Measurements from ENCODE around the gene TLE4. TPM values are rescaled to one million over a fixed set of nuclear protein-coding genes. Genes with fewer than 3 reads are reported as not detected.

Gene TLE4
- total and polyA plus RNA-seq, 2 of the 4 experiments (the other 2 are of a cell fraction) = 68.0 to 78.1 TPM

- intact Hi-C loops (cut with micrococcal nuclease) (loop anchor here (10.0 kb wide), 1 partner anchor 564 kb away; no protein-coding TSS in a partner anchor), dilution Hi-C loops (cut with HindIII; ENCODE audit: low sequenced_read_pairs, unreplicated experiment) (no loop called here), in situ Hi-C loops (cut with MboI; ENCODE audit: low sequenced_read_pairs) (no loop called here)
- Histone ChIP-seq H3K9me1 (ENCODE audit: insufficient read depth, low read length) (peaks cover 9% of the 10 kb centered on the region; the same call in 1 of the 2 replicates), H2AFZ (replicated peaks; ENCODE audit: low read length, poor library complexity) (no peak overlapping the region), H3K36me3 (ENCODE audit: control insufficient read depth, insufficient read depth, low read length) (no peaks in the 10 kb centered on the region), H4K91ac (ENCODE audit: insufficient read depth, low read depth, low read length) (no peak overlapping the region), H3K27me3 (ENCODE audit: control insufficient read depth, insufficient read depth, low read length) (no peaks in the 10 kb centered on the region), H4K20me1 (ENCODE audit: insufficient read depth, low read length) (peaks cover 13% of the 10 kb centered on the region; the same call in 1 of the 2 replicates), H2AK9ac (replicated peaks; ENCODE audit: low read depth, low read length, poor library complexity) (no peak overlapping the region), H2BK5ac (ENCODE audit: low read depth, low read length, poor library complexity, severe bottlenecking) (no peak overlapping the region), H3K4me1 (ENCODE audit: control insufficient read depth, insufficient read depth, low read length) (peaks cover 4% of the 10 kb centered on the region), H3K9ac (ENCODE audit: low read depth, low read length) (no peak overlapping the region), H3K79me1 (ENCODE audit: low read depth in 1 of 2, low read length in 2 of 2) (peaks cover 35 to 51% of the 10 kb centered on the region in 2 experiments), H2BK20ac (ENCODE audit: low read depth, low read length) (no peak overlapping the region), H2AK5ac (ENCODE audit: low read depth, low read length) (no peak overlapping the region), H3K4ac (ENCODE audit: low read depth, low read length) (no peak overlapping the region), H3K4me2 (ENCODE audit: low read depth, low read length) (no peak overlapping the region), H3K4me3 (ENCODE audit: insufficient read depth, low read depth, low read length) (no peak overlapping the region), H4K8ac (ENCODE audit: low read depth in 2 of 2, low read length in 2 of 2) (no peak overlapping the region), H2BK120ac (ENCODE audit: low read depth, low read length) (no peak overlapping the region), H4K5ac (ENCODE audit: low read depth, low read length) (no peak overlapping the region), H3K14ac (replicated peaks; ENCODE audit: low read depth, low read length) (no peak overlapping the region), H2BK15ac (ENCODE audit: low read depth, low read length) (no peak overlapping the region), H3K27ac (ENCODE audit: insufficient read depth, low read length) (no peak overlapping the region), H3K23ac (ENCODE audit: low read depth, low read length) (no peak overlapping the region), H3K18ac (ENCODE audit: low read depth, low read length) (no peak overlapping the region), H3K56ac (ENCODE audit: extremely low read depth, insufficient read depth, low read length) (no peak overlapping the region), H3K9me3 (ENCODE audit: control insufficient read depth, insufficient read depth, low read length) (no peaks in the 10 kb centered on the region)
- DNase-seq = no peak
- ChIA-PET CTCF (interaction anchor here (1.0 kb wide), 1 partner anchor 15 kb away, joined by 3 read pairs; no protein-coding TSS in a partner anchor), POLR2A (ENCODE audit: unreplicated experiment) (no interaction called here)
- TF ChIP-seq, protein P1, sequence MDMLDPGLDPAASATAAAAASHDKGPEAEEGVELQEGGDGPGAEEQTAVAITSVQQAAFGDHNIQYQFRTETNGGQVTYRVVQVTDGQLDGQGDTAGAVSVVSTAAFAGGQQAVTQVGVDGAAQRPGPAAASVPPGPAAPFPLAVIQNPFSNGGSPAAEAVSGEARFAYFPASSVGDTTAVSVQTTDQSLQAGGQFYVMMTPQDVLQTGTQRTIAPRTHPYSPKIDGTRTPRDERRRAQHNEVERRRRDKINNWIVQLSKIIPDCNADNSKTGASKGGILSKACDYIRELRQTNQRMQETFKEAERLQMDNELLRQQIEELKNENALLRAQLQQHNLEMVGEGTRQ (IDR thresholded peaks at IDR 0.05; ENCODE audit: low read depth, low read length) = no peak
- no peak for TF ChIP-seq MXI1 (IDR thresholded peaks at IDR 0.05; ENCODE audit: borderline replicate concordance, low read depth, low read length)
- no peak for TF ChIP-seq BHLHE40 (IDR thresholded peaks at IDR 0.05; ENCODE audit: low read depth, low read length)
- no peak for TF ChIP-seq FOS (IDR thresholded peaks at IDR 0.05; ENCODE audit: low read depth, low read length)
- TF ChIP-seq, protein P2, sequence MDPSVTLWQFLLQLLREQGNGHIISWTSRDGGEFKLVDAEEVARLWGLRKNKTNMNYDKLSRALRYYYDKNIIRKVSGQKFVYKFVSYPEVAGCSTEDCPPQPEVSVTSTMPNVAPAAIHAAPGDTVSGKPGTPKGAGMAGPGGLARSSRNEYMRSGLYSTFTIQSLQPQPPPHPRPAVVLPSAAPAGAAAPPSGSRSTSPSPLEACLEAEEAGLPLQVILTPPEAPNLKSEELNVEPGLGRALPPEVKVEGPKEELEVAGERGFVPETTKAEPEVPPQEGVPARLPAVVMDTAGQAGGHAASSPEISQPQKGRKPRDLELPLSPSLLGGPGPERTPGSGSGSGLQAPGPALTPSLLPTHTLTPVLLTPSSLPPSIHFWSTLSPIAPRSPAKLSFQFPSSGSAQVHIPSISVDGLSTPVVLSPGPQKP (IDR thresholded peaks at IDR 0.05; ENCODE audit: borderline replicate concordance, low read depth, low read length) = no peak
- no peak for TF ChIP-seq SMC3 (IDR thresholded peaks at IDR 0.05; ENCODE audit: low read depth, low read length)
- TF ChIP-seq RCOR1 (IDR thresholded peaks at IDR 0.05; ENCODE audit: insufficient replicate concordance, low read length) = no peak
- no peak for TF ChIP-seq MAFK (IDR thresholded peaks at IDR 0.05; ENCODE audit: low read depth, low read length)
- no CpG with 5 or more reads among the region's 2 CpGs for WGBS, 2 experiments (ENCODE audit: extremely low coverage in 2 of 2, insufficient read length in 1 of 2)
- BruUV-seq (replicated peaks) = no TSS peak
- ATAC-seq (ENCODE audit: low read depth) = no peak
Observed at GRCh38 chr9:79698967-79699366, 127.2 kb downstream of the TLE4 start.

Data from IMR-90 (cell line).